ENCODE results near the gene EXOC5. TPM values are rescaled to one million over a fixed set of nuclear protein-coding genes. Genes with fewer than 3 reads are reported as not detected.

EXOC5 gene
- total RNA-seq, 4 donors from 2014 or later: 50.9 to 73.1 (median 55.4) TPM

- intact Hi-C loops (cut with DNase I): no loop called here
Observed at GRCh38 chr14:57291692-57292647, 23.3 kb upstream of the EXOC5 start.

GRCh38 chr14:57290751-57291150, 22.0 kb upstream of the EXOC5 start:
- H3K4me3 ChIP-seq: no peak overlapping the region
- WGBS: 79% methylated on average over 5 of the region's 5 CpGs
- peaks cover 10 to 70% (median 28%) of the 10 kb centered on the region in 4 donors for H3K36me3 ChIP-seq
- TF ChIP-seq POLR2A (IDR thresholded peaks at IDR 0.05; ENCODE audit: low read depth) (no peak), CTCF (IDR thresholded peaks at IDR 0.05) (no peak), POLR2AphosphoS5 (IDR thresholded peaks at IDR 0.05) (no peak), EP300 (IDR thresholded peaks at IDR 0.05) (no peak)
- no peaks in the 10 kb centered on the region for H3K9me3 ChIP-seq
- DNase-seq (ENCODE audit: extremely low spot score): no peak
- no peaks in the 10 kb centered on the region for H3K4me1 ChIP-seq
- H3K27ac ChIP-seq (replicated peaks in 1 of 4): no peak overlapping the region
- no peaks in the 10 kb centered on the region for H3K27me3 ChIP-seq
- intact Hi-C loops (cut with DNase I): no loop called here

More at GRCh38 chr14:57291692-57292647, 23.3 kb upstream of the EXOC5 start:
- no peak overlapping the region for H3K27ac ChIP-seq (replicated peaks in 1 of 4)
- no peak overlapping the region for H3K4me3 ChIP-seq
- H3K27me3 ChIP-seq: no peaks in the 10 kb centered on the region
- no peak for TF ChIP-seq POLR2A (IDR thresholded peaks at IDR 0.05; ENCODE audit: low read depth)
- no peak for TF ChIP-seq CTCF (IDR thresholded peaks at IDR 0.05)
- no peak for TF ChIP-seq POLR2AphosphoS5 (IDR thresholded peaks at IDR 0.05)
- TF ChIP-seq EP300 (IDR thresholded peaks at IDR 0.05): no peak
- no peaks in the 10 kb centered on the region for H3K9me3 ChIP-seq
- WGBS: 63% methylated on average over 6 of the region's 6 CpGs
- no peaks in the 10 kb centered on the region for H3K4me1 ChIP-seq
- H3K36me3 ChIP-seq: peaks cover 6 to 58% (median 22%) of the 10 kb centered on the region in 4 donors
- DNase-seq (ENCODE audit: extremely low spot score): no peak

- intact Hi-C loops (cut with DNase I): no loop called here
- Histone ChIP-seq H3K36me3 (peaks cover 15 to 85% (median 46%) of the 10 kb centered on the region in 4 donors), H3K27ac (replicated peaks in 1 of 4) (no peak overlapping the region), H3K9me3 (no peaks in the 10 kb centered on the region), H3K4me3 (no peak overlapping the region), H3K4me1 (no peaks in the 10 kb centered on the region), H3K27me3 (no peaks in the 10 kb centered on the region)
- no peak for DNase-seq (ENCODE audit: extremely low spot score)
- TF ChIP-seq POLR2AphosphoS5 (IDR thresholded peaks at IDR 0.05) (no peak), EP300 (IDR thresholded peaks at IDR 0.05) (no peak), POLR2A (IDR thresholded peaks at IDR 0.05; ENCODE audit: low read depth) (no peak)
- 85% methylated on average over 2 of the region's 2 CpGs for WGBS
Observed at GRCh38 chr14:57287745-57288144, 19.0 kb upstream of the EXOC5 start.

- no peak for TF ChIP-seq POLR2A (IDR thresholded peaks at IDR 0.05; ENCODE audit: low read depth)
- no peak for TF ChIP-seq EP300 (IDR thresholded peaks at IDR 0.05)
- no peak for TF ChIP-seq CTCF (IDR thresholded peaks at IDR 0.05)
- no peak for TF ChIP-seq POLR2AphosphoS5 (IDR thresholded peaks at IDR 0.05)
- no peak for DNase-seq (ENCODE audit: extremely low spot score)
- Histone ChIP-seq H3K27ac (replicated peaks in 1 of 4) (no peak overlapping the region), H3K4me1 (peaks cover 0 to 9% (median 4%) of the 10 kb centered on the region in 4 donors), H3K9me3 (no peaks in the 10 kb centered on the region), H3K36me3 (peaks cover 23 to 61% (median 36%) of the 10 kb centered on the region in 4 donors), H3K27me3 (no peaks in the 10 kb centered on the region), H3K4me3 (no peak overlapping the region)
- intact Hi-C loops (cut with DNase I): no loop called here
- WGBS: 98% methylated on average over 3 of the region's 3 CpGs
Observed at GRCh38 chr14:57277062-57277461, 8.4 kb upstream of the EXOC5 start.

GRCh38 chr14:57275023-57275664, 6.4 kb upstream of the EXOC5 start:
- intact Hi-C loops (cut with DNase I): no loop called here
- Histone ChIP-seq H3K9me3 (no peaks in the 10 kb centered on the region), H3K4me3 (no peak overlapping the region), H3K4me1 (peaks cover 16 to 28% (median 23%) of the 10 kb centered on the region in 4 donors), H3K36me3 (peaks cover 10 to 42% (median 21%) of the 10 kb centered on the region in 4 donors), H3K27me3 (no peaks in the 10 kb centered on the region), H3K27ac (replicated peaks in 1 of 4) (no peak overlapping the region)
- 94% methylated on average over 2 of the region's 2 CpGs for WGBS
- no peak for DNase-seq (ENCODE audit: extremely low spot score)
- TF ChIP-seq CTCF (IDR thresholded peaks at IDR 0.05): no peak
- TF ChIP-seq POLR2AphosphoS5 (IDR thresholded peaks at IDR 0.05): no peak
- no peak for TF ChIP-seq EP300 (IDR thresholded peaks at IDR 0.05)
- TF ChIP-seq POLR2A (IDR thresholded peaks at IDR 0.05; ENCODE audit: low read depth): no peak

All from esophagus muscularis mucosa (tissue), 4 donors.